IMR-90 (cell line): Measurements from ENCODE around the gene SHISA8.

Source experiments
- BHLHE40 ChIP-seq: fragments of 150-350 bp; IDR thresholded peaks from 2 replicates; pipeline ENCODE4 v1.6.1; 2016; ENCODE audit warnings: mild to moderate bottlenecking, low read depth, low read length
- CEBPB ChIP-seq: IDR thresholded peaks from 2 replicates; pipeline ENCODE4 v1.6.1; 2012; ENCODE audit warnings: low read depth, low read length, improper control_type of control experiment
- CTCF ChIP-seq: conservative IDR thresholded peaks from 2 replicates; pipeline ENCODE4 v1.5.1; 2012; ENCODE audit warnings: mild to moderate bottlenecking, low read depth, low read length, improper control_type of control experiment
- POLR2A ChIP-seq: IDR thresholded peaks from 2 replicates; pipeline ENCODE4 v1.6.1; 2012; ENCODE audit warnings: mild to moderate bottlenecking, low read depth, low read length
- RAD21 ChIP-seq: IDR thresholded peaks from 2 replicates; pipeline ENCODE4 v1.6.1; 2012; ENCODE audit warnings: low read length, improper control_type of control experiment
- RFX5 ChIP-seq: IDR thresholded peaks from 2 replicates; pipeline ENCODE4 v1.8.0; 2012; ENCODE audit warnings: low read depth, mild to moderate bottlenecking, low read length, moderate library complexity

GRCh38 chr22:41933411-41934177 lies 18.7 kb upstream of the SHISA8 start:
- TF ChIP-seq BHLHE40 (no peak), POLR2A (no peak), CTCF (no peak), RAD21 (no peak), RFX5 (no peak), CEBPB (no peak)
